HS-5 (cell line): ENCODE results near the gene HADHB.

Experiments
- DNase-seq: peaks from one replicate; pipeline ENCODE4 v3.0.0-alpha.2; 2012; ENCODE audit warnings: low read depth

The HADHB gene

GRCh38 chr2:26244309-26245230 lies at the start of gene HADHB, which contains the start of gene HADHA:
Gene HADHB (plus strand): TSS chr2:26244939. CDS start chr2:26254255, 9,316 bp downstream.
Gene HADHA (minus strand): TSS chr2:26244632. CDS start chr2:26244596, 36 bp downstream.
- DNase-seq, result peak; percentile 86

- no peak for DNase-seq
Observed at GRCh38 chr2:26195040-26195984, 49.4 kb upstream of the HADHB start.

GRCh38 chr2:26196683-26197418 lies 47.9 kb upstream of the HADHB start:
- DNase-seq, result no peak

GRCh38 chr2:26197516-26197915 lies 47.2 kb upstream of the HADHB start:
- DNase-seq, result no peak

DNA sequence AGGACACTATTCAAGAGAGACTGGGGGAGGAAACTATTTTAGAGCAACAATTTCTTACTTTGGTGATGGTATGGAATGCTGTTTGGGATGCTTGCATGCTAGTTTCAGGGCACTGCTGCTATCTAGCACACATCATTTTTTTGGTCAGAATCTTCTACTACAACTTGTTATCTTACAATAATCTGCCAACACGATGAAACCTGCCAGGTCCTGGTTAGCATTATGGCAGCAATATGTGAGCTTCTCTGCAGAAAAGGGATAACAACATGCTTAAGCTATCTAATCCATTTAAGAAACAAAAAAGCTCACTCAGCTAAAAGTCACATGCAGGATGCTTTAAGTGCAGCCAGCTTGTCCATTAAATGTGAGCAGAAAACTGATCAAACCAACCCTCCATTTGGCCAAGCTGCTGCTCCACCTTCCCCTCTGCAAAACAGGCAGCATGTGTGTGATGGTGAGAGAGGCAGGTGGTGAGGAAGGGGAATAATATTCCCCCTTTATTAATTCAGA lies 41.7 kb upstream of the HADHB start:
- DNase-seq, result no peak

GRCh38 chr2:26203906-26204305 lies 40.8 kb upstream of the HADHB start:
- DNase-seq, result no peak

- DNase-seq, result no peak
Observed at GRCh38 chr2:26212011-26212410, 32.7 kb upstream of the HADHB start.

GRCh38 chr2:26214759-26215158 lies 30.0 kb upstream of the HADHB start:
- DNase-seq, result no peak

- DNase-seq, result no peak
Observed at GRCh38 chr2:26215833-26216232, 28.9 kb upstream of the HADHB start.

DNA sequence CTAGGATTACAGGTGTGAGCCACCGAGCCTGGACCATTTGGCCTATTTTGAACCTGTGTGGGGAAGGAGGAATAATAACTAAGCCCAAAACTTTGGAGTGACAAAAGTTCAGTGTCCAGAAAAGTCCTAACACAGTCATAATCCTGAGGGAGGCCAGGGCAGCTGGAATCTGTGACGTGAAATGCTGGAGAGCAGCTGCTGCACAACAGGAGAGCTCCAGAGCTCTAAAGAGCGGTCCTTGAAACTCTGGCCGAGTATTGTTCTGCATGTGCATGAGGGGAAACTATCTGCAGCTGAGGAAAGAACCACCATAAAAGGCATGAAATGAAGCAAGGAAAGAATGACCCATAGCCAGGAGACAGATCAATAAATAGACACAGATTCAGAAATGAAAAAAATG lies 28.2 kb upstream of the HADHB start:
- no peak for DNase-seq

GRCh38 chr2:26217720-26218119 lies 27.0 kb upstream of the HADHB start:
- no peak for DNase-seq

DNA sequence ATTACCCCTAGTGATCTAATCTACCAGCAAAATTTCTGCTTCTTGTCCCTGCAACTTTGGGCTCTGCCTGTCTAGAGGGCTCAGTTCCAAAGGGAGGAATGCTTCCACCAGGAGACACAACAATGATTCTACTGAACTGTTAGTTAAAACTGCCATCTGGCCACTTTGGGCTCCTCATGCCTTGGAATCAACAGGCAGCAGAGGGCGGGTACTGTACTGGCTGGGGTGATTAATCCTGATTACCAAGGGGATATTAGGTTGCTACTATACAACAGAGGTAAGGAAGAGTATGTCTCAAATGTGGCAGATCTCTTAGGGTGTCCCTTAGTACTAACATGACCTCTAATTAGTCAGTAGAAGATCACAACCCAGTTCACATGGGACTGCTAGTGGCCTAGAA lies 21.7 kb upstream of the HADHB start:
- no peak for DNase-seq

DNA sequence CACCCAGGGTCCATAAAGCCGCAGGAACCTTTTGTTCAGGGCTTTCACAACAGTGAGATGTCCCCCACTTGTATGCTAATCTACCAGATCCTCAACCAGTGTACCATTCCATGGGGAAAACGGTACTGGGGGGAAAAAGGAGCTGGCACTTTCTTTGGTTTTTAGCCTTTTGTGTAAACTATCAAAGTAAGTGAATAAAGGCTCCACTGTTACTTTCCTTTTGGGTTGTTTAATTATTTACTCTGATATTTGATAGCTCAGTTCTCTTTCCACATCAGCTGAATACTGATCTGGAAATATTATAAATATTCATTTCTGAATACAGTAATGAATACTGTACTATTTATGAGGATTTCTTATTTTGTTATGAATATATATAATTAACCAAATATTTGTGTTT lies 20.6 kb upstream of the HADHB start:
- no peak for DNase-seq

DNA sequence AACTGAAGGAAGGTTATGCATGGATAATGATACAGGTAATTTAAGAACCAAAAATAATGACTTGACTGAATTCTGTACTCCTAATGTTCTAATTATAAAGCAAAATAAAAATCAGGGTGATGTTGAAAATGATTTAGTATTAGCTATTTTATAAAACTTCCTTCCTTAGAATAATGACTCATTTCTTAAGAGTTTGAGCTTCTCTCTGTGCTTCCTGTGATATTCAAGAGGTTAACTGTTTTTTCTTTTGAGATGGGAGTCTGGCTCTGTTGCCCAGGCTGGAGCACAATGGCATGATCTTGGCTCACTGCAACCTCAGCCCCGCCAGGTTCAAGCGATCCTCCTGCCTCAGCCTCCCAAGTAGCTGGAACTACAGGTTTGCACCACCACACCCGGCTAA lies 15.1 kb upstream of the HADHB start:
- no peak for DNase-seq

- no peak for DNase-seq
Observed at GRCh38 chr2:26230806-26231205, 13.9 kb upstream of the HADHB start.

GRCh38 chr2:26235089-26235488 lies 9.7 kb upstream of the HADHB start:
- DNase-seq, result no peak

DNA sequence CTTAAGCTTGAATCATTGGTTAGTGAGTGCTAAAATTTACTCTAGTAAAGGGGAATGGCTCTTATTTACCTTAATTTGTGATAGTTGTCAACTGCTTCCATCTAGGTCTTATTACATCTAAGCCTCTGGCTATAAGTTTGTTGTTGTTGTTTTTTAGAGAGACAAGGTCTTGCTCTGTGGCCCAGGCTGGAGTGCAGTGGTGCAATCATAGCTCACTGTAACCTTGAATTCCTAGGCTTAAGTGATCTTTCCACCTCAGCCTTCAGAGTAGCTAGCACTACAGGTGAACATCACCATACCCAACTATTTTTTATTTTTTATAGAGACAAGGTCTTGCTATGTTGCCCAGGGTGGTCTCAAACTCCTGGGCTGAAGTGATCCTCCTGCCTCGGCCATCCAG lies 6.9 kb upstream of the HADHB start:
- no peak for DNase-seq

GRCh38 chr2:26238311-26238958 lies 6.3 kb upstream of the HADHB start:
- DNase-seq, result no peak

DNA sequence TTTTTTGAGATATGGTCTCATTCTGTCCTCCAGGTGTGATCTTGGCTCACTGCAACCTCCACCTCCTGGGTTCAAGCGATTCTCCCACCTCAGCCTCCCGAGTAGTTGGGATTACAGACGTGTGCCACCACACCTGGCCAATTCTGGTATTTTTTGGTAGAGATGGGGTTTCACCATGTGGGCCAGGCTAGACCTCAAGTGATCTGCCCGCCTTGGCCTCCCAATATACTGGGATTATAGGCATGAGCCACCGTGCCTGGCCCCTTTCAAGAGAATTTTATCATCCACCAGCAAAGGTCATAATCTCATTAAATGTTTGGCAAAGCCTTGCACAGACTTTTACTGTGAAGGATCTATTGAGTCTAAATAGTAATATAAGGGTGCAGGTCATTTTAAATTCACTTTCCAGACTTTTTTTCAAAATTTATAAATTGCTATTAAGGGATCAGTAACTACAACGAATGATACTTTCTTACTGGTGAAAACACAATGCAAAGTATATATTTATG lies 2.8 kb upstream of the HADHB start:
- no peak for DNase-seq

GRCh38 chr2:26243470-26244308 lies 1.1 kb upstream of the HADHB start:
- peak; percentile 28 for DNase-seq
